MM.1S (cell line): ENCODE results near the gene GBX1.

Experiments used
- DNase-seq: peaks from one replicate; pipeline ENCODE4 v3.0.0-alpha.2; 2015
- H2AFZ ChIP-seq: fragments of 300-600 bp; sonication (generic); 2 replicates; pipeline ENCODE4 v1.6.0; 2016; ENCODE audit warnings: antibody characterized with exemption, low read length
- H3F3A ChIP-seq: fragments of 300-600 bp; sonication (generic); 2 replicates; pipeline ENCODE4 v1.6.1; 2016; ENCODE audit warnings: mild to moderate bottlenecking, antibody characterized with exemption, low read length, moderate library complexity, mixed read lengths; ENCODE audit not compliant: insufficient read depth
- H3K27ac ChIP-seq: fragments of 300-600 bp; sonication (generic); 2 replicates; pipeline ENCODE4 v1.5.1; 2016; ENCODE audit warnings: mild to moderate bottlenecking, low read length
- H3K27me3 ChIP-seq: fragments of 300-600 bp; sonication (generic); replicated peaks from 2 replicates; pipeline ENCODE4 v1.6.0; 2016; ENCODE audit warnings: low read length; ENCODE audit not compliant: insufficient read depth
- H3K36me3 ChIP-seq: fragments of 300-600 bp; sonication (generic); replicated peaks from 2 replicates; pipeline ENCODE4 v1.6.1; 2016; ENCODE audit warnings: mild to moderate bottlenecking, low read length, mixed read lengths; ENCODE audit not compliant: insufficient read depth
- H3K4me1 ChIP-seq: fragments of 300-600 bp; sonication (generic); 2 replicates; pipeline ENCODE4 v1.6.1; 2016; ENCODE audit warnings: low read length, mixed read lengths
- H3K4me2 ChIP-seq: fragments of 300-600 bp; sonication (generic); 2 replicates; pipeline ENCODE4 v1.6.0; 2016; ENCODE audit warnings: low read depth, low read length
- H3K4me3 ChIP-seq: fragments of 300-600 bp; sonication (generic); 2 replicates; pipeline ENCODE4 v1.5.1; 2016; ENCODE audit warnings: low read length, mixed read lengths
- H3K79me2 ChIP-seq: fragments of 300-600 bp; sonication (generic); 2 replicates; pipeline ENCODE4 v1.6.1; 2016; ENCODE audit warnings: mixed run types, low read length, mixed read lengths
- H3K9ac ChIP-seq: fragments of 300-600 bp; sonication (generic); 2 replicates; pipeline ENCODE4 v1.6.1; 2016; ENCODE audit warnings: low read length, mixed read lengths
- H3K9me2 ChIP-seq: fragments of 300-600 bp; sonication (generic); replicated peaks from 2 replicates; pipeline ENCODE4 v1.6.1; 2016; ENCODE audit warnings: mild to moderate bottlenecking, low read length, mixed read lengths; ENCODE audit not compliant: insufficient read depth
- H3K9me3 ChIP-seq: fragments of 300-600 bp; sonication (generic); replicated peaks from 2 replicates; pipeline ENCODE4 v1.6.1; 2016; ENCODE audit warnings: mild to moderate bottlenecking, low read length, mixed read lengths; ENCODE audit not compliant: insufficient read depth
- H4K20me1 ChIP-seq: fragments of 300-600 bp; sonication (generic); 2 replicates; pipeline ENCODE4 v1.6.1; 2016; ENCODE audit warnings: mild to moderate bottlenecking, low read length, moderate library complexity, mixed read lengths; ENCODE audit not compliant: insufficient read depth
- EZH2 ChIP-seq: fragments of 300-600 bp; sonication (generic); optimal IDR thresholded peaks from 2 replicates; pipeline ENCODE3; 2017; ENCODE audit warnings: low read depth, mild to moderate bottlenecking, antibody characterized with exemption, low read length, mixed read lengths
- EZH2phosphoT487 ChIP-seq: fragments of 300-600 bp; sonication (generic); IDR thresholded peaks from 2 replicates; pipeline ENCODE4 v1.6.1; 2018; ENCODE audit warnings: antibody characterized with exemption, low read length
- TF ChIP-seq, protein P1 (sequence below): fragments of 300-600 bp; sonication (generic); IDR thresholded peaks from 2 replicates; pipeline ENCODE4 v1.5.1; 2016; ENCODE audit warnings: antibody characterized with exemption, low read length, mixed read lengths

The GBX1 gene

DNA sequence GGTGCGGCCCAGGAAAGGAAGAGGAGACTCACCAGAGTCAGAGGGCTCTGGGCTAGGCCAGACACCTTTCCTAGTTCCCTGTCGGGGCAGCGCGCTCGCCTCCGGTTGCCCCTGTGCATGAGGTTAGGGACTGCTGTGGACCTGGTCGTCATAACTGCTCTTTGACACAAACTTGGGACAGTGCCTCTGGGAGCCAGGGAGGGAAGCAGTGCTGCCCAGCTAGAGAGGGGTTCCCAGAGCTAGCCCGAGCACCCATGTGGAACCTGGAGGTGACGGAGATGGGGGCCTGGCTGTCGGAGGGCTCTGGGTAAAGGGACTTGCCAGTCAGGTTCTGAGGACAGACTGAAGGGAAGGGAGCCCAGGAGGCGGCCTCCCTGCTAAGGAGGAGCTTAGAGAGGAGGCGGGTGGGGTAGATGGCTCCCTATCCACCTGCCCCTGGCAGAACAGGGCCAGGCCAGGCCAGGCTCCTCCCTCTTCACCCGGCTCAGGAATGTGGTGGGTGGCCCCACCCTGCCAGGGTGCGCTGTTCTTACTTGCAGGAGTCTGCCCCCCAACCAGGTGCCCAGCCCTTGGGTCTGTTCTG is 51.6 kb downstream of the GBX1 start:
- no peak overlapping the region for H2AFZ ChIP-seq
- no peaks in the 10 kb centered on the region for H4K20me1 ChIP-seq
- no peaks in the 10 kb centered on the region for H3K36me3 ChIP-seq
- no peak overlapping the region for H3K27ac ChIP-seq
- no peak overlapping the region for H3K4me3 ChIP-seq
- no peaks in the 10 kb centered on the region for H3F3A ChIP-seq
- H3K9ac ChIP-seq: no peak overlapping the region
- TF ChIP-seq, protein P1, sequence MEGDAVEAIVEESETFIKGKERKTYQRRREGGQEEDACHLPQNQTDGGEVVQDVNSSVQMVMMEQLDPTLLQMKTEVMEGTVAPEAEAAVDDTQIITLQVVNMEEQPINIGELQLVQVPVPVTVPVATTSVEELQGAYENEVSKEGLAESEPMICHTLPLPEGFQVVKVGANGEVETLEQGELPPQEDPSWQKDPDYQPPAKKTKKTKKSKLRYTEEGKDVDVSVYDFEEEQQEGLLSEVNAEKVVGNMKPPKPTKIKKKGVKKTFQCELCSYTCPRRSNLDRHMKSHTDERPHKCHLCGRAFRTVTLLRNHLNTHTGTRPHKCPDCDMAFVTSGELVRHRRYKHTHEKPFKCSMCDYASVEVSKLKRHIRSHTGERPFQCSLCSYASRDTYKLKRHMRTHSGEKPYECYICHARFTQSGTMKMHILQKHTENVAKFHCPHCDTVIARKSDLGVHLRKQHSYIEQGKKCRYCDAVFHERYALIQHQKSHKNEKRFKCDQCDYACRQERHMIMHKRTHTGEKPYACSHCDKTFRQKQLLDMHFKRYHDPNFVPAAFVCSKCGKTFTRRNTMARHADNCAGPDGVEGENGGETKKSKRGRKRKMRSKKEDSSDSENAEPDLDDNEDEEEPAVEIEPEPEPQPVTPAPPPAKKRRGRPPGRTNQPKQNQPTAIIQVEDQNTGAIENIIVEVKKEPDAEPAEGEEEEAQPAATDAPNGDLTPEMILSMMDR: no peak
- no peak for TF ChIP-seq EZH2
- no peak for TF ChIP-seq EZH2phosphoT487
- H3K79me2 ChIP-seq: peaks cover 35% of the 10 kb centered on the region
- no peaks in the 10 kb centered on the region for H3K9me3 ChIP-seq
- no peak overlapping the region for H3K4me2 ChIP-seq
- no peak for DNase-seq
- H3K27me3 ChIP-seq: no peaks in the 10 kb centered on the region
- no peaks in the 10 kb centered on the region for H3K9me2 ChIP-seq
- H3K4me1 ChIP-seq: no peaks in the 10 kb centered on the region

DNA sequence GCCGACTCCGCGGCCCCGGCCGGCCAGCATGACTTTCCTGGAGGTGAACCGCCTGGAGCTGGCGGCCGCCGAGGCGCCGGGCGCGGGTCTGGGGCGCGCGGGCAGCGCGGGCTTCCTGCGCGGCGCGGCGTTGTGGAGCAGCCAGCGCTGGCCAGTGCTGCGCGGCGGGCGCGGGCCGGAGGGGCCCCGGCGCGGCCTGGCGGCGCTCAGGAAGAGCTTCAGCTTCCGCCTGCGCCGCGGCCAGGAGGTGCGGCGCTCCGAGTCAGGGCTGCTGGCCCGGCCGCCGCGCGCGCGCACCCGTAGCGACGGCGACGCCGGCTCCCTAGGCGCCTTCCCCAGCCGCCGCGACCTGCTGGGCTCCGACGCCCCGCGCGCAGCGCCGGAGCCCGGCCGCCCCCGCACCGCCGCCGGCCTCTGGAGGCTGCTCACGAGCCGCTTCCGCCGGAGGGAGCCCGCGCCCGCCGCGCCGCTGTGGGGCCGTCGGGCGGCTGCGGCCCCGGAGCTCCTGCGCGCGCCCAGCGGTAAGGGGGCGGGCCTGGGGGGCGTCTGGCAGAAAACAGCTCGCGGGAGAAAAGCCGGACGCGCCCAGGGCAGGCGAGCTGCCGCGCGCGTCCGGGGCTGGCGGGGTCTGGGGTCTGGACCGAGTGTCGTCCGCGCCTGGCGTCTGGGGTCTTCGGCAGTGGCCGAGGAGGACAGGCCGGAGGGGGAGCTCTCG is 52.2 kb downstream of the GBX1 start:
- no peaks in the 10 kb centered on the region for H3K9me3 ChIP-seq
- H3K4me3 ChIP-seq: no peak overlapping the region
- peaks cover under 1% of the 10 kb centered on the region; the same call in 1 of the 2 replicates for H4K20me1 ChIP-seq
- H3K27ac ChIP-seq: no peak overlapping the region
- no peaks in the 10 kb centered on the region for H3K36me3 ChIP-seq
- no peaks in the 10 kb centered on the region for H3K9me2 ChIP-seq
- H2AFZ ChIP-seq: no peak overlapping the region
- no peak overlapping the region for H3K4me2 ChIP-seq
- peaks cover 35% of the 10 kb centered on the region for H3K79me2 ChIP-seq
- TF ChIP-seq, protein P1: no peak
- TF ChIP-seq EZH2: no peak
- TF ChIP-seq EZH2phosphoT487: no peak
- no peaks in the 10 kb centered on the region for H3K4me1 ChIP-seq
- DNase-seq: no peak
- no peak overlapping the region for H3K9ac ChIP-seq
- no peaks in the 10 kb centered on the region for H3K27me3 ChIP-seq
- no peaks in the 10 kb centered on the region for H3F3A ChIP-seq

DNA sequence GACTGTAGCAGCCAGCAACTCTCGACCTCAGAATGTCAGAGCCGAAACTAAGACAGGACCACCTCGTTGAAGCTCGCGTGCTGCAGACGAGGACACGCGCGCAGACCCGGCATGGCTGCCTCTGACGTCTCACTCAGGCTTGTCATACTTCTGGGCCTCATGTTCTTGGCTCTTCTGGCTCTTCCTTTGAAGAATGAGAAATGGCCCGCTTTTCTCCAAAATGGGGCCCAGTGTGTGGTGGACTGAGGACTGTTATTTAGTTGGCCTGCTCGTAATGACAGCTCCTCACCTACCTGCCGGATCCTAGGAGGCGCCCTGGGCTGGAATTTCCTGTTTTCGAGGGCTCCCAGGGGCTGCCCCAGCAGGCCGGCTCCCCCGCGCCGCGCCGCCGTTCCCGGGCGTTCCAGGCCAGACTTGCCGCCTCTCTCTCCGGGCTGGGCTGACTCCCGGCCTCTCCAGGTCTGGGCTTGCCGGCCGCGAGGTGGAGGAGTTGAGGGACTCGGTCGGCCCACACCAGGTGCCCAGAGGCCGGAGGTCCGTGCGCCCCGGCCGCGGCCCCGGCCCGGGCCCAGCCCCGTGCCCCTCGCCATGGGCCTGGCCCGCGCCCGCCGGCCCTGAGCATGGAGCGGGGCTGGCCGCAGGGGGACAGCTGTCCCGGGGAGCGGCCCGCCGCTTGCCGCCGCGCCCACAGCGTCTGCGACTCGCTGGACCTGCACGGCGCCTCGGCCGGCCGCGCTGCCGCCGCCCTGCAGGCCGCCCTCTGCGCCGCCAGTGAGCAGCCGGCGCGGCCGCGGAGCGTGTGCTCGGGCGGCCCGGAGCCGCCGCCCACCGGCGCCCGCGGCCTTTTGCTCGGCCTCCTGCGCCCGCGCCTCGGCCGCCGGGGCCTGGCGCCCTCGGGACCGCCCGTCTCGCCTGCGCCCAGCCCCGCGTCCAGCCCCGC is 53.1 kb downstream of the GBX1 start:
- DNase-seq: no peak
- Histone ChIP-seq H3K9ac (no peak overlapping the region), H3K79me2 (peaks cover 35% of the 10 kb centered on the region), H2AFZ (no peak overlapping the region), H3K4me2 (no peak overlapping the region), H3K36me3 (no peaks in the 10 kb centered on the region), H3K4me1 (no peaks in the 10 kb centered on the region), H3F3A (no peaks in the 10 kb centered on the region), H3K9me3 (no peaks in the 10 kb centered on the region), H3K27ac (no peak overlapping the region), H3K9me2 (no peaks in the 10 kb centered on the region), H4K20me1 (peaks cover 4% of the 10 kb centered on the region; the same call in 1 of the 2 replicates), H3K27me3 (no peaks in the 10 kb centered on the region), H3K4me3 (no peak overlapping the region)
- no peak for TF ChIP-seq EZH2phosphoT487
- TF ChIP-seq, protein P1: no peak
- TF ChIP-seq EZH2: no peak
